ENCODE measurements around the gene TEX2.

The TEX2 gene

DNA sequence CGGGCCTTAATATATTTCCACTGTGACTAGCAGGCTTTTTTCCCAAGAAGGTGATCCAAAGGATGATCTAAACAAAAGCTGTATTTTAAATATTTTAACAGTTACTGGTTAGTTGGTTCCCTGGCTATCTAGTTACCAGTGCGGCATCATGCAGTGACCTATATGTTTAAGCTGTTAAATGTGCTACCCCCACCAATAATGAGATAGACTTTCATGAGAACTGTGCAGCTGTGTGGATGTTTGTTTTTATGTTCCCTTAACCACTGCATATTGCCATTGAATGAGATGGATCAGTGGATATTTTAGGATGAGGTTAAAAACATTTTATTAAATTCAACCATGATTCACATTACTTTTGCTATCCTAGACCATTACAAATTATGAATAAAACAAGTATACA is 150.1 kb downstream of the TEX2 start:
- DNase-seq (ENCODE audit: low spot score), result no peak

DNA sequence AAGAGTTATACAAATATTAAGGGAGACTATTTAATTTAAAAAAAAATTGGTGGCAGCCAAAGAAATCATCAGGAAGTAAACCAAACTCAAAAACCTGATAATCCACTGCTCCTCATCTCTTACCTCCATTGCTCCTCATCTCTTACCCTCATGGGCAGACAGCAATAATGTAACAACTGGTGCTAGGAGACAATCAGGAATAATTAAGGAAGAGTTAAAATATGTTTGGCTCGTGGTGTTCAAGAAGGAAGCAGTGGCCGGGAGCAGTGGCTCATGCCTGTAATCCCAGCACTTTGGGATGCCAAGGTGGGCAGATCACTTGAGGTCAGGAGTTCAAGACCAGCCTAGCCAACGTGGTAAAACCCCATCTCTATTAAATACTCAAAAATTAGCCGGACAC is 151.2 kb downstream of the TEX2 start:
- DNase-seq (ENCODE audit: low spot score), result no peak

DNA sequence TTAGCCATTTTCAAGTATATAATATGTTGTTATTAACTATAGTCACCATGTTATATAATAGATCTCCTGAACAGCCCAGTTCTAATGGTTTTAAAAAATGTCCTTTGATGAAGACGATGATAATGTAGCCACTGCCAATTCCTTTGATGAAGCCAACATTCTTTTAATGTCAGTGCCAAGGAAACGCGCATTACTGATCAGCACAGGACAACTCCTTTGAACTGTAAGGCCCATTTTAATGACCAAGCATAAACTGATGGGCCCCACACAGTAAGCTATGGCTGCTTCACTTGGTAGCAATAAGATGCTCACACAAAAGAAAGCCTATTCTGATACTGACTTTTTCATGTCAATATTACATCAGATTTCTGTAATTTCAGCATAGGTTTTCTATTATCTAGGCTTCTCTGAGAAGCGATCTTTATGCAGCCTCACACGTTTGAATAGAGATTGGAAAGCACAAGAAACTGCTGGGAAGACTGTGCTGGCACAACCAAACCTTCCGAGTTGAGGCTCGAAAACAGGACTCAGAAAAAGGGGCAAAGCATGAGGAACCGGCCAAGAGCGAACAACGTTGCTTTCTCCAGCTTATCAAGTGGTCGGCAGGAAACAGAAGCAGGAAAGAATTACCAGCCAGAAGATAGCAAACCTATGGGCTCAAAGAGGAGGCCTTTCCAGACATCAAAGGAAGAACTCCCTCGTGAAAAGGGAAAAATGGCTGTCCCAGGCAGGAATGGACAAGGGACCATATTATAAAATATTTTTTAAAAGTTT is 152.5 kb downstream of the TEX2 start:
- DNase-seq (ENCODE audit: low spot score), result no peak

DNA sequence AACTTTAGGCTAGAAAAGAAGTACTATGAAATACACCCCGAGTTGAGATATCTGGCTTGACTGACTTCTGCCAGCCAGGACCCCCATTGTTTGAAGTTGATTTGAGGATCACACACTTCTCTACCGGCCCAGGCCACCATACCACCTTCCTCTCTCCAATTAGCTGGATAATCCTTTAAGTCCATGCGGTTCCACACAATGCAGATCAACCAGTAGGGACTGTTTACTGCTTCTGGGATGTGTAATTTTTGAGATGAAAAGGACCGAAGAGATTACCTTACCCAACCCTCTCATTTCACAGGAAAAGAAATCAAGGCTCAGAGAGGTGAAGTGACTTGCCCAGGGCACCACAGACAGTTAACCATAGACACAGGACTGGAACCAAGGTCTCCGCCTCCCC is 153.7 kb downstream of the TEX2 start:
- no peak for DNase-seq (ENCODE audit: low spot score)

DNA sequence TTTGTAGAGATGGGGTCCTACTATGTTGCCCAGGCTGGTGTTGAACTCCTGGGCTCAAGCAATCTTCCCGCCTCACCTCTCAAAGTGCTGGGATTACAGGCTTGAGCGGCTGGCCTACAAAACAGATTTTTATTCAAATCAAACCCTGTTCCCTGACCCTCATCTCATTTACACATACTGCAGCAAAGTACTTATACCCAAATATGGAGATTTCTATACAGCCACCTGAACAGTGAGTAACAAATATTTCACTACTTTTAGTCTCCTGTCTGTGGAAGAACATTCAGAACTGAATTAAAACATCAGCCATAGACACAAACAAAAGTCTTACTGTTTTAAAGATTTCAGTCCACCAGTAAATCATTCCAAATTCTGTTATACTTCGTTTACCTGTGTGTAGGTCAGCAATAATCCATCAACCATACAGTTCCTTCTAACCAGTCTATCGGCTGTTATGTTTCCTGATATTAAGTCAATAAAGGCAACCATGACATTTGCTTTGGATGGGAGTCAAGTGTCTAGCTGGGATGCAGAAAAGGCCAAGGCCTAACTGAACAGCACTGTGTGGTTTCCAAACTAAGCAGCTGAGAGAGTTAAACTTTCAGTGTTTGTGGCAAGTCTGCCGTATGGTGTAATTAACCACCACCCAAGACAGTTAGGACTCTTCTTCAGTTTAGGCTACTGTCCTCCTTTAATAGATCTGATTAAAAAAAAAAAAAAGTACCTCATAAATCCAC is 155.4 kb downstream of the TEX2 start:
- no peak for DNase-seq (ENCODE audit: low spot score)

DNA sequence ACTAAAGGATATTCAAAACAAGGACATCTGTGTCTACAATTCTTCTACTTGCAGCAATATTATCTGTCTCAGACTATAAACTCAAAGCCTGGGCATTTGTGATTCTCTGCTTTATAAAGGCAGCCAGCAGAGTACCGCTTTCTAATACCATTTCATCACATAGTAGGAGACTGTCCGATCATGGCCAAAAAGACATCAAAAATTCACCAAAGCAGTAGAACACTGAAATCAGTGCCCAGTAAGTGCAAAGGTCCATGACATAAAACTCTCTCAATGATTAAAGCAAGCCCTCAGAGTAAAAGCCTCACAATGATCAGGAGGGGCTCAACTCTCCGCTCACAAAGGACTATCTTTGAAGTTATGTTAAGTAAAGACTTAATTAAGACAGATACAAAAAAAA is 156.1 kb downstream of the TEX2 start:
- no peak for DNase-seq (ENCODE audit: low spot score)

DNA sequence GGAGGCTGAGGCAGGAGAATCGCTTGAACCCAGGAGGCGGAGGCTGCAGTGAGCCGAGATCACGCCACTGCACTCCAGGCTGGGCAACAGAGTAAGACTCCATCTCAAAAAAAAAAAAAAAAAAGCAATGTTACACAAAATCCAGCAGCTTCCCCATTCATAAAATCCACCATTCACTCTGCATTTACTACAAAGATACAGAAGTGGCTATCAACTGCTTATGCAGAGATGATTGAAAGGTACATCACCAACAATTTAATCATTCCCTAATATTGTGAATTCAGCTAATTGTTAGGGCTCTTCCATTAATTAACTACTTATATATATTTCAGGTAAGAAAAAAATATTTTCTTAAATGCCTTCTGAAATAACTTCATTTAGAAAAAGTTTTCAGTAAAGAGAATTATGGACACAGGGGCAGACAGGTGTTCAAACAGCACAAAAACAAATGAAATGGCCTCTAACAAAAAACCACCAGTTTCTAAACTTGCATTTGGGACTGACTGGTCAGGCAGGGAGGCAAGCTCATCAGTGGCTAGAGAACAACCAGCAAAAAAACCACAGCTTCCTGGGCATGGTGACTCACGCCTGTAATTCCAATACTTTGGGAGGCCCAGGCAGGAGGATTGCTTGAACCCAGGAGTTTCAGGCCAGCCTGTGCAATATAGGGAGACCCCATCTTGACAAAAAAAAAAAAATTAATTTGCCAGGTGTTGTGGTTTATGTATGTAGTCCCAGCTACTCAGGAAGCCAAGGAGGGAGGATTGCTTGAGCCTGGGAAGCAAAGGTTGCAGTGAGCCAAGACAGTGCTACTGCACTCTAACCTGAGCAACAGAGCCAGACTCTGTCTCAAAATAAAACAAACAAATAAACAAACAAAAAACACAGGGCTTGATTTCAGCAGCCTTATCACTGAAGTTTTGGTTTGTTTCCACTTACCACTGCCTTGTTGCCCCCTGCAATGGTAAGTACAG is 159.4 kb downstream of the TEX2 start:
- DNase-seq (ENCODE audit: low spot score), result no peak

DNA sequence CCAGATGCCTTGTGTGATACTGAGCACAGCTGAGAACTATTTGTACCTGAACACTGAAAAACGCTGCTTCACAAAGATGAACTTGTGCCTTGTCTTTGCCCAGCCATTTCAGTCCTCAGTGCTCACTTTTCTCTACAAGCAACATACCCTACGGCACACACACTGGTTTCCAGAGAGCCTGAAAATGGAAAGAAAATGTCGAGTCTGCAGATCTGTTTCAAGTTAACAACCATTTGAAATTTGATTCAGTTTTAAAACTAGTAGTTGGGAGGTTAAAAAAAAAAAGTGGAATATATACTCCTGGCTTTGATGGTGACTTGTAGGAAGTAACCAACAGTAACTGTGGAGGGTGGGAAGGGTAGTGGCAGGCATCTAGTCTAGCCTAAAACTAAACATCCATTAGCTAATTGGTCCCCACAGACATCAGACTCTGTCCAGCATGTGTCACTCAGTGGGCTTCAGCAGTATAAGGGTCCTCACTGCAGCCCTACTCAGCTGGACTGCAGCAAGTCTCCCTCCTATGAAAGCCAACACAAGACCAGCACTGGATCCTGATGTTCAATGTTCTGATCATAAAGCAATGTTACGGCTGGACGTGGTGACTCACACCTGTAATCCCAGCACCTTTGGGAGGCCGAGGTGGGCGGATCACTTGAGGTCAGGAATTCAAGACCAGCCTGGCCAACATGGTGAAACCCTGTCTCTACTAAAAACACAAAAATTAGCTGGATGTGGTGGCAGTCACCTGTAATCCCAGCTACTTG is 160.3 kb downstream of the TEX2 start:
- DNase-seq (ENCODE audit: low spot score), result no peak

DNA sequence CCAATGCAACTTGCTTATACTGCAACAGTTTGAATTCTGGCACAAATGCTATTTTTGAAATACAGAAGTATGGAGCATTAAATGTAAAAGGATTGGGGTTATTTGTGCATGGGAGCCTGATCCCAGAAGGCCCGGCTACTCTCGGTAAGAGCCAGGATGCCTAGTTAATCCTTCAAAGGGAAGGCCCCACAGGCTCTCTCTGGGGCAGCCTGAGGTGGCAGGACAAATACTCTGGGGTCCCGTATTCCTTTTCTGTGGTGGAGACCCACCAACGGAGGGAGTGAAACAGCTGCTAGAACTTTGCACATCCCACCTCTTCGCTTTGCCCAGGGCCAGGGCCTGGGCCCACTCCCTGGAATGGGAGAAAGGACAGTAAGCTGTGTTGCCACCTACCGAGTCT is 163.5 kb downstream of the TEX2 start:
- no peak for DNase-seq (ENCODE audit: low spot score)

Data from kidney capillary endothelial cell (primary cell).